Left lobe of liver (tissue), 2 donors: Measurements from ENCODE around the gene ZNF888. TPM values are rescaled to one million over a fixed set of nuclear protein-coding genes. Genes with fewer than 3 reads are reported as not detected.
"Not testable (repeated sequence)": the region's sequence is repeated elsewhere in the genome, so short reads cannot be mapped to it uniquely, and the experiment has no call there.

ENCODE experiments used
- ATAC-seq: fragments of 200-7000 bp; cut with Tn5 transposase; one replicate; pipeline ENCODE4 v1.9.1; 2020; ENCODE audit warnings: mild to moderate bottlenecking, moderate library complexity
- DNase-seq: peaks from one replicate; pipeline ENCODE4 v3.0.0-alpha.2; 2020; ENCODE audit warnings: low spot score
- total RNA-seq: library from RNA; stranded (reverse); gene quantifications from one replicate; pipeline ENCODE4 v1.2.1, GENCODE V29; 2021
- donor health status: DM: no; HTN: no; CAD: no; lungs with moderate emphysema.
- donor health status: DM: no; HTN: yes; CAD: no.

Gene ZNF888
- total RNA-seq, 1 donor from 2014 or later, result 0.70 TPM

GRCh38 chr19:52889931-52890330 lies 33.3 kb downstream of the ZNF888 start:
- ATAC-seq, result no peak
- no peak for DNase-seq

- no peak for ATAC-seq
- DNase-seq, result no peak
Observed at GRCh38 chr19:52889076-52889475, 34.2 kb downstream of the ZNF888 start.

- no peak for DNase-seq
- ATAC-seq, result no peak
Observed at GRCh38 chr19:52880895-52881389, 42.3 kb downstream of the ZNF888 start.

- not testable (repeated sequence) for DNase-seq, ATAC-seq
Observed at GRCh38 chr19:52872996-52873395, 50.2 kb downstream of the ZNF888 start.

GRCh38 chr19:52871466-52871865 lies 51.8 kb downstream of the ZNF888 start:
- DNase-seq (no peak), ATAC-seq (no peak)

GRCh38 chr19:52868031-52868430 lies 55.2 kb downstream of the ZNF888 start:
- not testable (repeated sequence) for DNase-seq, ATAC-seq

GRCh38 chr19:52857378-52858191 lies 65.6 kb downstream of the ZNF888 start, which contains the start of gene ZNF468:
ZNF468 (minus strand) TSS chr19:52857619; CDS start chr19:52854272, 3,347 bp downstream.
- DNase-seq (peak; percentile 68), ATAC-seq (peak; percentile 99)

- ATAC-seq, DNase-seq: not testable (repeated sequence)
Observed at GRCh38 chr19:52856540-52857377, 66.5 kb downstream of the ZNF888 start.

Other genes starting within 250 kb of the ZNF888 start
- 4.3 TPM for gene ZNF611, start 188.4 kb downstream of the ZNF888 start, total RNA-seq
- 3.1 TPM for gene ZNF600, start 136.6 kb downstream of the ZNF888 start, total RNA-seq
- 1.2 TPM for gene ZNF28, start 101.8 kb downstream of the ZNF888 start, total RNA-seq
- 2.6 TPM for gene ZNF468, start 65.8 kb downstream of the ZNF888 start, total RNA-seq
- gene ZNF320, start 25.8 kb downstream of the ZNF888 start, total RNA-seq, result 1.2 TPM
- gene ZNF816, start 39.5 kb upstream of the ZNF888 start, total RNA-seq, result 0.75 TPM
- not detected for gene ERVV-1, start 90.5 kb upstream of the ZNF888 start, total RNA-seq
- gene ERVV-2, start 121.3 kb upstream of the ZNF888 start, total RNA-seq, result not detected
- gene ZNF160, start 180.0 kb upstream of the ZNF888 start, total RNA-seq, result 8.8 TPM
- gene ZNF415, start 209.5 kb upstream of the ZNF888 start, total RNA-seq, result 0.83 TPM
- 1.5 TPM for gene ZNF347, start 235.6 kb upstream of the ZNF888 start, total RNA-seq